Activated effector memory CD4-positive, alpha-beta T cell treated with anti-CD3 and anti-CD28 coated beads, Interleukin-2, amount 50 U/mL, for 16 hours (primary cell): ENCODE data around the gene CDYL2.

Experiments
- DNase-seq: peaks from one replicate; pipeline ENCODE4 v3.0.0-alpha.2; 2020

Gene CDYL2

DNA sequence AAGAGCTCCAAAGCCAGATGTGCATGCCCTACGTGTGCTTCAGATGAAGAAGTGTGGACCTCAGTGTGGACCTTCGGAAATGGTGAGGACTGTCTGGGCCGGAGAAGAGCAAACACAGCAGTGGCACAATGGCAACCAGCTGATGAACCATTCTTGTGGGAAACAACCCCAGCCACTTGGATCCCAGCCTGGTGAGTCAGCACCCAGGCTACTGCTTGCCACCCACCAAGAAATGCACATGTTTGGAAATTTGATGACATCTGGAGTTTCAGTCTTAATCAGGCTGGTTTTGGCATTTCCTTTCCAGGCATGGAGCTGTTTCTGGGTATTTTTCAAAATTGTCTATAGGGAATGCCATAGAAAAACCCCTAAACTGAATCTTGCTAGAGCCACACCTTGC lies 220.9 kb downstream of the CDYL2 start:
- DNase-seq, result peak; percentile 79

DNA sequence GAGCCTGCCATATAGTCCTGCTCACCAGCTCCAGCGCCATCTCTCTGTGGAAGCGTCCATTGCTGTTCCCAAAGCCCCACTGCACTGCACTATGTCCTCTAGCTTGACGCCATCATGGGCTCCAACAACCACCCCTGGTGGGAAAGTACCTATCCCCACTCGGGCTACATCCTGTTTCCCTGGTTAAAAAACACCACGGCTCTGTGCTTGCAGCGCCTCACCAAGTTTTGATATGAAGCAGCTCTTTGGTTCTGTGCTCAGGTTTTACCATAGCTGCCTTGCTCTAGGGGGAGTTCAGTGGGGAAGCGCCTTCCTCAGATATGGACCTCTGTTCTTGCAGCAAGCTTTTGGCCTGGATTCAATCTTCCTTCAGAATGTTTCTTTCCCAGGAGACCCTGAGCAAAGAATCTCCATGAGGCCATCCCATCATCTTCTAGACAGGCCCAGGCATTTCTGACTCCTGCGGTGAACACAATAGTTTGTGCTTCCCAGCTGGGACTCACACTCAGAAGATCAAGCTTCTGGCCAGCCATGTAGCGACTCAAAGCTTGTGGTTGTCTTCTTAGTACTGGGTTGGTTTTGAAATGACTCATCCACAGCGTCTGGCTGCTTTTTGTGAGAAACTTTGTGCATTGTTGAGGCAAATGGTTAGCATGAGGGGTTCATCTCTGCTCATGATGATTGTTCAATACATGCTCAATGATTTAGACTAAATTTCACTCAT lies 224.1 kb downstream of the CDYL2 start:
- peak; percentile 85 for DNase-seq

GRCh38 chr16:80577485-80578280 lies 226.7 kb downstream of the CDYL2 start:
- no peak for DNase-seq

DNA sequence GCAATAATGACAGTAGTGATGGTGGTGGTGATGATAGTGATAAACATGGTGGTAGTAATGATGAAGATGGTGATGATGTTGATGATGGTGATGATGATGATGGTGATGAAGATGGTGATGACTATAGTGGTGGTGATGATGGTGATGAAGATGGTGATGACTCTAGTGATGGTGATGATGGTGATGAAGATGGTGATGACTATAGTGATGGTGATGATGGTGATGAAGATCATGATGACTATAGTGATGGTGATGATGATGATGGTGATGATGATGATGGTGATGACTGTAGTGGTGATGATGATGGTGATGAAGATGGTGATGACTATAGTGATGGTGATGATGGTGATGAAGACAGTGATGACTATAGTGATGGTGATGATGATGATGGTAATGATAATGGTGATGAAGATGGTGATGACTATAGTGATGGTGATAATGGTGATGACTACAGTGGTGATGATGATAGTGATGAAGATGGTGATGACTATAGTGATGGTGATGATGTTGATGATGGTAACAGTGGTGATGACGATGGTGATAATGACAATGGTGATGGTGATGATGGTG lies 228.0 kb downstream of the CDYL2 start:
- no peak for DNase-seq

- no peak for DNase-seq
Observed at GRCh38 chr16:80573700-80574120, 230.7 kb downstream of the CDYL2 start.

GRCh38 chr16:80570106-80570478 lies 234.3 kb downstream of the CDYL2 start:
- DNase-seq, result no peak

DNA sequence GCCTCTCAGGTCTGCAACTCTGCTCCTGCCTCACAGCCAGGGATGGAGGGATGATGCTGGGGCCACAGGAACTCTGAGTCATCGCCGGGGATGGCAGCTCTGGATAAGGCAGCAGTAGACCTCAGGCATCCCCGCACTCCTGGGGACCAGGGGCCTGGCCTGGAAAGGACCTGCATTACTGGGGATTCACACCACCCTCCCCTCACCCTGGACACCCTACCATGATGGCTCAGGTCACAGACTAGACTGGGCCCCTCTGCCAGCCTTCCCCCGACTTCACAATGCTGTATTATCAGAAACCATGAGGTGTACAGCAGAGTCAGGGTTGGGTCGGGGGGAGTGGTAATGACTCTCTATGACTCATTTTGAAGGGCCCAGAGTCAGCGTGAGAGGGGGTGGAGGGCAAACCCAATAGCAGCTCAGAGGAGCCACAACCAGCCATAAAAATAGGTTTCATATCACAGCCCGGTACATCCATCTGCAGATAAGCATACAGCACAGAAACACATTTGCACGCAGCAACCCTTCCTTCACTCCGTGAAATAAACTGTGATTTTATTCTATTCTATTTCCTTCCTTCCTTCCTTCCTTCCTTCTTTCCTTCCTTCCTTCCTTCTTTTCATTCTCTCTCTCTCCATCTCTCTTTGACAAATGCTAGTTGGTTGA lies 234.8 kb downstream of the CDYL2 start:
- DNase-seq, result peak; percentile 89

DNA sequence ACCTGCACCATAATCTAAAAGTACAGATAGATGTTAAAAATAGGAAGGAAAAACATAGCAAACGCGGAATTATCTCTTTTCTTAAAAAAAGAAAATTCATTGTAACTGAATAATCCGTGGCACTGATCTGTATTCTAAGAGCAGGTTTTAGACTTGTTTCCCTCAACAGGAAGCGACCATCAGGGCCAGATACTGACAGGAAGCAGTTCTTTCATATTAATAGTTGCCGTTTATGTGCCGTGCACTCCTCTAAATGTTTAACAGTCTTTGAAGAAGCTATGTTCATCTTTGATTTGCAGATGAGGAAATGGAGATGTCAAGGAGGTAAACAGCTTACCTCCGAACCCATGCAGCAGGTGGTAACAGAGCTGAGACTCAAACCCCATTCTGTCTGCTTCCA lies 240.0 kb downstream of the CDYL2 start:
- DNase-seq, result no peak

GRCh38 chr16:80563066-80563465 lies 241.3 kb downstream of the CDYL2 start:
- DNase-seq, result no peak

- DNase-seq, result no peak
Observed at GRCh38 chr16:80559369-80559768, 245.0 kb downstream of the CDYL2 start.

GRCh38 chr16:80557037-80557436 lies 247.4 kb downstream of the CDYL2 start:
- DNase-seq, result no peak

- no peak for DNase-seq
Observed at GRCh38 chr16:80556481-80556880, 247.9 kb downstream of the CDYL2 start.

DNA sequence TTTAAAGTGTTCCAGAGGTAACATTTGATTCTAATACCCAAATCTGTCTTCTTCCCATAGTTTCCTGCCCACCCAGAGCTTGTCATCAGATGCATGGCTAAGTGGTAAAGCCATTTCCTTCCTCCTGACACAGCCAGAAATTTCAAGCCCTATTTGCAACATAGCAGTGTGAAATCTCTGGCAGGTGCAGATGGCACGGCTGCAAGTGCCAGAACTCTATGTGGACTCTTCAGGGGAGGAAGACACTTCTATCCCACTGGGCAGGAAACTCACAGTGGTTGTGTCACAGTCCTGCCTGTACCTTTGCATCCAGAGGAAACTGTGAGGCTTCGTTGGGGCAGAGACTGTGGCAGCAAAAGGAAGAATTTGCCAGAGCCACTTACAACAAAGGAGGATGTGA lies 250.4 kb downstream of the CDYL2 start:
- no peak for DNase-seq

GRCh38 chr16:80552277-80552676 lies 252.1 kb downstream of the CDYL2 start:
- no peak for DNase-seq
